GM18861 (cell line): ENCODE data around the gene BRAF.
"Not testable (repeated sequence)": the region's sequence is repeated elsewhere in the genome, so short reads cannot be mapped to it uniquely, and the experiment has no call there.

Source experiments
- ATAC-seq: cut with Tn5 transposase; IDR thresholded peaks from one replicate; pipeline ENCODE4 v1.9.1; 2021; ENCODE audit not compliant: unreplicated experiment

Gene BRAF

GRCh38 chr7:140920745-140921144 is 4.0 kb downstream of the BRAF start:
- ATAC-seq, result no peak

DNA sequence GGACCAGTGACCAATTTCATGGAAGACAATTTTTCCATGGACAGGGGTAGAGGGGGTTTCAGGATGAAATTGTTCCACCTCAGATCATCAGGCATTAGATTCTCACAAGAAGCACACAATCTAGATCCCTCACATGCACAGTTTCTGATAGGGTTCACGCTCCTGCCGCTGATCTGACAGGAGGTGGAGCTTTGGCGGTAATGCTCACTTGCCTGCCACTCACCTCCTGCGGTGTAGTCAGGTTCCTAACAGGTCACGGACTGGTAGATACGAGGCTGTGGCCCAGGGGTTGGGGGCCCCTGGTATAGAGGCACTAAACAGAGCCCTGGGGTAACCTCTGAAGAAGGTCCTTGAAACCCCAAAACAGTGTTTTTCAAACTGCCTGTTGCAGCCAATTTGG is 6.5 kb downstream of the BRAF start:
- ATAC-seq, result no peak

- ATAC-seq, result no peak
Measured at GRCh38 chr7:140917258-140917657, 7.5 kb downstream of the BRAF start.

GRCh38 chr7:140915935-140916555 is 8.7 kb downstream of the BRAF start:
- ATAC-seq, result no peak

- no peak for ATAC-seq
Measured at GRCh38 chr7:140914083-140914482, 10.6 kb downstream of the BRAF start.

DNA sequence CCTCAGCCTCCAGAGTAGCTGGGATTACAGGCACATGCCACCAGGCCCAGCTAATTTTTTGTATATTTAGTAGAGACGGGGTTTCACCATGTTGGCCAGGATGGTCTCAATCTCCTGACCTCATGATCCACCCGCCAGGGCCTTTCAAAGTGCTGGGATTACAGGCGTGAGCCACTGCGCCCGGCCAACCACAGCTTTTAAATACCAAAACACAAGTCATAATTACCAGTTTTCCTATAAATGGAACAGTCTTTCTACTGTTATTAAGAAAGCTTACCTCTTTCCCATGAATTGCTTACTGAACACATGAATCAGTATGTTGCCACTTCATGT is 11.2 kb downstream of the BRAF start:
- not testable (repeated sequence) for ATAC-seq

GRCh38 chr7:140911746-140912145 is 13.0 kb downstream of the BRAF start:
- ATAC-seq, result no peak

DNA sequence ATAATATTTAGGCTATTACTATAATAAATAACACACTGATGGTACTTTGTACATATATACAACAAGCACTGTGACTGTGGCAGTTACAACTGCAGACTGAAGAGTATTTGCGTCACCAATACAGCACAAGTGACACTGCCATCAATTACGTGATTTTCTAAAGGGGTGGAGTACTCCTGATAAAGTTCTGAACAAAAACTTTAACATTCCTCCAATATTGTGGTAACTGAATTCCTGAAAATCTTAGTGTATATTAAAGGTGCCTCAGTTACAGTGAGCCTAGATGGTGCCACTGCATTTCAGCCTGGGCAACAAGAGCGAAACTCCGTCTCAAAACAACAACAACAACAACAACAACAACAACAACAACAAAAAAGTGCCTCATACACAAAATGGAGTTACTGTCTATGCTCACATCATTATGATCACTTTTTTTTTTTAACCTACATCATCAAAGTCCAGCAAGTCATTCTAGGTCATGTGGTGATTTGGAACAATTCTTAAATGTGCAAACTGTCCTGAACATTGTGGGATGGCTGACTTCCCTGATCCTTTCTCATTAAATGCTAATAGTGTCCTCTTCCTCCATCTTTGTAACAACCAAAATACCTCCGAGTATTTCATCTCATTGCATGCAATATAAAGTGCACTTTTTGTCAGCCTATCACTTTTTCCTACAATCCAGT is 15.1 kb downstream of the BRAF start:
- ATAC-seq, result no peak

DNA sequence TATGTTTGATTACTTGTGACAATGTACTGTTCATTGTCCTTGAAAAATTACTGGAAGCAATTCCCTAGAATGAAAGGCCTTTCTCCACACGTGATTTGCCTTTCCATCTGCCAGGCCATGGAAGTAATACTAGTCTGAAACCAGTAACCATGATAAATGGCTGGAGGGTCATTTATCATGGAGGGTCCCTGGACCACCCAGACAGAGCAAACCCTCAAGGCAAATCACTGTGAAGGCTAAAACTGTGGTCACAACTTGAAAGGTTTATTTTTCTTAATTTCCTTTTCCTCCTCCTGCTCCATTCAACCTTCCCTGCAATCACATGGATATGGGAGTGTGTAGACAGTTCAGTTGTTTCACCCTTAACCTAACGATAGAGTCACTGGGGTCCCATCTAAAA is 16.4 kb downstream of the BRAF start:
- no peak for ATAC-seq

DNA sequence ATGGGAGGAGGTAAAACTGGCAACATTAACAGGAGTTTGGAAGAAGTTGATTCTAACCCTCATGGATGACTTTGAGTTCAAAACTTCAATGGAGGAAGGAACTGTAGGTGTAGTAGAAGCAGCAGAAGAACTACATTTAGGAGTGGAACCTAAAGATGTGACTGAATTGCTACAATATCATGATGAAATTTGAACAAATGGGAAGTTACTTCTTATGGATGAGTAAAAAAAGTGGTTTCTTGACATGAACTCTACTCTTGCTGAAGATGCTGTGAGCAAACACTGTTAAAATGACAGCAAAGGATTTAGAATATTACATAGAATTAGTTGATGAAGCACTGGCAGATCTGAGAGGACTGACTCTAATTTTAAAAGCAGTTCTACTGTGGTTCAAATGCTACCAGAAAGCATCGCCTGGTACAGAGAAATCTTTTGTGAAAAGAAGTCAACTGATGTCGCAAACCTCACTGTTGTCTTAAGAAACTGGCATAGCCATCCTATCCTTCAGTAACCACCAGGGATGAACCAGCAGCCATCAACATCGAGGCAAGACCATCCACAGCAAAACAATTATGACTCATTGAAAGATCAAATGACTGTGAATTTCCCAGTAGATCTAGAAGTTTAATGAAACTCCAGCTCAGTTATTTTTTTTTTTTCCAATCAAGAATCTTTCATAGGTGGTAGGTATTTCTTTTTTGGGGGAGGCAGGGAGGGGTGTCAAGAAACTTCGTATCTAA is 20.8 kb downstream of the BRAF start:
- no peak for ATAC-seq

DNA sequence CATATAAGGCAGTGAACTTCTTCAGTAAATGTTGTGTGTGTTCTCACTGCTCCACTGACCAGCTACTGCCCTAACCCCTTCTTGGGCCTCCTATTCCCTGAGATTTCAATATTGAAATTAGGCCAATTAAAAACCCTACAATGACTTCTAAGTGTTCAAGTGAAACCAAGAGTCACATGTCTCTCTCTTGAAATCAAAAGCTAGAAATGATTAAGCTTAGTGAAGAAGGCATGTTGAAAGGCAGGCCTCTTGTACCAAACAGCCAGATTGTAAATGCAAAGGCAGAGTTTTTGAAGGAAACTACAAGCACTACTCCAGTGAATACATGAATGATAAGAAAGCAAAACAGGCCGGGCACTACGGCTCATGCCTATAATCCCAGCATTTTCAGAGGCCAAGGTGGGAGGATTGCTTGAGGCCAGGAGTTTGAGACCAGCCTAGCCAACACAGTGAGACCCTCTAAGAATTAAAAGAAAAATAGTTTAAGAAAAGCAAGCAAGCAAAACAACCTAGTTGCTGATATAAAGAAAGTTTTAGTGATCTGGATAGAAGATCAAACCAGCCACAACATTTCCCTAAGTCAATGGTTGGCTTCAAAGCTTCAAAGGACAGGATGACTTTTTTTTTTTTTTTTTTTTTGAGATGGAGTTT is 22.3 kb downstream of the BRAF start:
- peak; percentile 62 for ATAC-seq

DNA sequence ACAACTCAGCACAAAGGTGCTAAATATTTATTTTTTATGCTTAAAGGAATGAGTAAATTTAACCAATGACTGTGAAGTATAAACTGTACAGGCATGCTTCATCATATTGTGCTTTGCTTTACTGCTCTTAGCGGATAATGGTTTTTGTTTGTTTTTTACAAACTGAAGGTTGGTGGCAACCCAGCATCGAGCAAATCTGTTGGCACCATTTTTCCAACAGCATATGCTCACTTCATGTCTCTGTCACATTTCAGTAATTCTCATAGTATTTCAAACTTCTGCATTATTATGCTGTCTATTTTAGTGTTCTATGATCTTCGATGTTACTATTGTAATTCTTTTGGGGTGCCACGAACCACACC is 22.8 kb downstream of the BRAF start:
- no peak for ATAC-seq

- ATAC-seq, result no peak
Measured at GRCh38 chr7:140899883-140900282, 24.8 kb downstream of the BRAF start.

DNA sequence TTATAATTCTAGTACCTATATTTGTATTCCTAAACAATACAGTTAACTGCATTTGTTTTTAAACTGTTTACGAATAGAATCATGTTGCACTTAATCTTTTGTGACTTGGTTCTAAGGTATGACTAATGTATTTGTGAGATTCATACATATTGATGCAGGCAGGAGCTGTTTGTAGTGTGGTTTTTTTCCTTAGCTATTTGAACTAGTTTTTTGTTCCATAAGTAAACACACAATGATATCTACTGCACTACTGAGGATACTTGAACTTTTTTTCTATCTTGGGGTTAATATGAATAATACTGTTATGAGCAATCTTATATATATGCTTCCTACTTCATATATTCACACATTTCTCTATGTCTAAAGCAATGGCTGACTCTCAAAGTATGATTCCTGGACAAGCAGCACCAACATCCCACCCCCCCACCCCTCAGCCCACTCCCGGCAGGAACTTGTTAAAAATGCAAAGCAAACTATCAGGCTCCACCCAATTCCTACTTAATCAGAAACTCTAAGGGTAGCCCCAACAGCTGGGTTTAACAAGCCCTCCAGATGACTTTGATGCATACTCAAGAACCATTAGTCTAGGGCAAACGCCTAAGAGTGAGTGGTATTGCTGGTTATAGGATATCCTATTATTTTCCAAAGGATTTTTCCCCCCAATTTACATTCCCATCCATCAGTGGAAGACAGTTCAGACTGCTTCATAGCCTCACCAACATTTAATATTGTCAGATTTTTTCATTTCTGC is 25.8 kb downstream of the BRAF start:
- ATAC-seq, result no peak

DNA sequence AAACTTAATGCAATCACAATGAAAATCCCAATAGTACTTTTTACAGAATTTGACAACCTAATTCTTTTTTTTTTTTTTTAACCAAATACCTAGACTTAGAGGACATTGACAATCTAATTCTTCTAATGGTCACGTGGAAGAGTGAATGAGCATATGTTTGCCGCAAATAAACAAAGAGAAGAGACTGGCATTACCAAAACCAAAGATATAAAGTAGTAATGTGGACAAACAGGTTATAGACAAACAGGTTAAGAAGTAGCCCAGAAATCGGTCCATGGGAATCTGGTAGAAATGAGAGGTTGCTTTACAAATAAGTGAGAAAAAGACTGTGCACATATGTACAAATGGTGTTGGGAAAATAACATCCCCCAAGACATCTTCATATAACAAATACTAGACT is 27.7 kb downstream of the BRAF start:
- no peak for ATAC-seq

GRCh38 chr7:140889645-140890044 is 35.1 kb downstream of the BRAF start:
- no peak for ATAC-seq

DNA sequence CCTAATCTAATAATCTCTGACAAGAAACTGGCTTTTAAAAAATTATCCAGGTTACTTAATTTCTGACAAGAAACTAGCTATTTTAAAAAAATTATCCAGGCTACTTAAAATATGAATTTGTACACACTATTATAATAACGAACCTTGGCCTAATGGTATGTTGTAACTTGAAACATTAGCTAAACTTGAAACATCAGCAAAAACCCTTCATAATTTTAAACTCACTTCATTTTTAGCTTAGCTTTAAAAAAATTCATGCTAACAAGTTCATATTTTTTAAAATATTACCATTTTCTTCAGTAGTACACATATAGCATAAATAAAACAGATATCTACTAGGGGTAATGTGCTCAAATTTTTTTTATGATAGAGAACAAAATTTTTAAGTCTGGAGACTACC is 35.6 kb downstream of the BRAF start:
- ATAC-seq, result no peak

GRCh38 chr7:140888087-140888486 is 36.6 kb downstream of the BRAF start:
- no peak for ATAC-seq

- ATAC-seq, result no peak
Measured at GRCh38 chr7:140885735-140886334, 38.9 kb downstream of the BRAF start.

- ATAC-seq, result no peak
Measured at GRCh38 chr7:140883378-140883777, 41.4 kb downstream of the BRAF start.

GRCh38 chr7:140882834-140883233 is 41.9 kb downstream of the BRAF start:
- not testable (repeated sequence) for ATAC-seq
